Gastroesophageal sphincter (tissue), 4 donors: Measurements from ENCODE around the gene PAQR7. TPM values are rescaled to one million over a fixed set of nuclear protein-coding genes. Genes with fewer than 3 reads are reported as not detected.

Experiments
- ATAC-seq: fragments of 150-250 bp; one replicate; pipeline ENCODE4 v1.9.1; 2016; ENCODE audit warnings: mild to moderate bottlenecking, moderate library complexity
- H3K27ac ChIP-seq, 4 donors: fragments of 200-600 bp; sonication (generic) in 3 of 4; 1 replicate in 3 of 4; 2 replicates in 1 of 4; pipeline ENCODE4 v1.5.1; 2016 to 2019
- H3K27me3 ChIP-seq: fragments of 200-600 bp; sonication (generic); one replicate; pipeline ENCODE4 v1.5.1; 2019
- H3K36me3 ChIP-seq, 2 donors: fragments of 200-600 bp; sonication (generic); one replicate each; pipeline ENCODE4 v1.5.1; 2019; ENCODE audit warnings: control low read depth in 1 of 2
- H3K4me1 ChIP-seq, 3 donors: fragments of 200-600 bp; sonication (generic); 1 replicate in 2 of 3; 2 replicates in 1 of 3; pipeline ENCODE4 v1.5.1; 2016 to 2019; ENCODE audit warnings: control low read depth in 2 of 3
- H3K4me3 ChIP-seq, 2 donors: fragments of 200-600 bp; sonication (generic); one replicate each; pipeline ENCODE4 v1.5.1; 2019; ENCODE audit warnings: mild to moderate bottlenecking in 1 of 2, moderate library complexity in 1 of 2
- H3K9me3 ChIP-seq, 3 donors: fragments of 200-600 bp; sonication (generic); one replicate each; pipeline ENCODE4 v1.5.1; 2017 to 2019; ENCODE audit warnings: control low read depth in 2 of 3
- CTCF ChIP-seq, 4 experiments: fragments of 200-600 bp in 2 of 4; fragments of 450-650 bp in 2 of 4; sonication (generic) in 1 of 4; IDR thresholded peaks; one replicate each; pipeline ENCODE4 v1.5.1; 2017 to 2019; ENCODE audit warnings: antibody characterized with exemption in 4 of 4, mild to moderate bottlenecking in 2 of 4, moderate library complexity in 2 of 4
- EP300 ChIP-seq: sonication (generic); formaldehyde crosslinking; IDR thresholded peaks from one replicate; pipeline ENCODE4 v1.6.1; 2017; ENCODE audit warnings: antibody characterized with exemption, mild to moderate bottlenecking
- POLR2A ChIP-seq, 2 donors: fragments of 450-650 bp; IDR thresholded peaks; one replicate each; pipeline ENCODE4 v1.6.1; 2017; ENCODE audit warnings: antibody characterized with exemption in 2 of 2, mild to moderate bottlenecking in 2 of 2, moderate library complexity in 1 of 2
- POLR2AphosphoS5 ChIP-seq: sonication (generic); formaldehyde crosslinking; IDR thresholded peaks from one replicate; pipeline ENCODE4 v1.6.1; 2017; ENCODE audit warnings: antibody characterized with exemption
- WGBS, 2 donors: methylation state at CpG; one replicate each; pipeline ENCODE4 v1.1.5; 2018; ENCODE audit warnings: low coverage in 1 of 2; 5-methylcytosine and 5-hydroxymethylcytosine counted together
- total RNA-seq, 4 donors: library from RNA; depleted of rRNA; stranded (reverse); fragments of >200 nt; gene quantifications; one replicate each; pipeline ENCODE4 v1.1.0, GENCODE V29; 2016

Gene PAQR7
- total RNA-seq, 4 donors from 2014 or later: 6.5 to 13.7 (median 7.8) TPM

DNA sequence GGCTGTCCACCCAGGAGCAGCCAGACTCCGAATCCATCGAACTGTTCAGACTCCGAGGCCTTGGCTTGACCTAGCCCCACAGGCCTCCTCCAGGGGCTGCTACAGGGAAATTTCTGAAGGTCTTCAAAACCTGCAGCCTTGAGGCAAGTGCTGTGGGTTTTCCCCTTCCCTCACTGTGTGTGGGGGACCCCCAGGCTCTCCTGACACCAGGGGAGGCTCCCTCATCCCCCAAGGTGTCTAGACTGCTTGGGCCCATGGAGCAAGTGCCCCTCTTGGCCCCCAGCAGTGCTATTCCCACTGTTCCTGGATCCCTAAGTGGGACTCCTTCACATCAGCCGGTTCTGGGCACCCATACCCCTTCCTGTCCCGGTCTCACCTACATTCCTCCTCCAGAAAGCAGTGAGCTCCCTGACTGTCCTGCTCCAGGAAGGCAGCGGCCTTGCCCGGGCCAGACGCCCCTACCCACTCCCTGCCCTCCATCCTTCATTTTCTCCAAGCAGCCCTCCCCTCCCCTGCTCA lies 814 bp downstream of the PAQR7 start:
- peak overlapping the region in 3 of 4 donors; percentile 74 to 89 (median 86) for H3K27ac ChIP-seq
- 0 to 7% methylated on average over 1 to 3 of the region's 8 CpGs for WGBS, 2 donors
- peaks cover 0 to 57% (median 12%) of the 10 kb centered on the region in 3 donors for H3K4me1 ChIP-seq
- no peak for TF ChIP-seq CTCF (IDR thresholded peaks at IDR 0.05)
- TF ChIP-seq EP300: no peak
- no peak for TF ChIP-seq POLR2A (IDR thresholded peaks at IDR 0.05)
- TF ChIP-seq POLR2AphosphoS5: no peak
- no peaks in the 10 kb centered on the region for H3K27me3 ChIP-seq
- peaks cover 0 to 10% of the 10 kb centered on the region in 2 donors for H3K36me3 ChIP-seq
- H3K4me3 ChIP-seq: peak overlapping the region; percentile 44 to 70
- H3K9me3 ChIP-seq: no peaks in the 10 kb centered on the region
- peak; percentile 2 for ATAC-seq

- ATAC-seq: no peak
- H3K36me3 ChIP-seq: peaks cover 0 to 15% of the 10 kb centered on the region in 2 donors
- TF ChIP-seq EP300 (no peak), POLR2AphosphoS5 (no peak), POLR2A (IDR thresholded peaks at IDR 0.05) (no peak), CTCF (IDR thresholded peaks at IDR 0.05) (no peak)
- H3K27ac ChIP-seq: peak overlapping the region in 3 of 4 donors; percentile 74 to 89 (median 86)
- H3K27me3 ChIP-seq: no peaks in the 10 kb centered on the region
- peaks cover 0 to 57% (median 12%) of the 10 kb centered on the region in 3 donors for H3K4me1 ChIP-seq
- no peaks in the 10 kb centered on the region for H3K9me3 ChIP-seq
- H3K4me3 ChIP-seq: peak overlapping the region in 1 of 2 donors; percentile 70
- WGBS, 2 donors: 93% methylated on average over 3 of the region's 3 CpGs; no CpG with 5 or more reads in 1 of the 2 donors
Observed at GRCh38 chr1:25874209-25874608, 1.3 kb downstream of the PAQR7 start.

DNA sequence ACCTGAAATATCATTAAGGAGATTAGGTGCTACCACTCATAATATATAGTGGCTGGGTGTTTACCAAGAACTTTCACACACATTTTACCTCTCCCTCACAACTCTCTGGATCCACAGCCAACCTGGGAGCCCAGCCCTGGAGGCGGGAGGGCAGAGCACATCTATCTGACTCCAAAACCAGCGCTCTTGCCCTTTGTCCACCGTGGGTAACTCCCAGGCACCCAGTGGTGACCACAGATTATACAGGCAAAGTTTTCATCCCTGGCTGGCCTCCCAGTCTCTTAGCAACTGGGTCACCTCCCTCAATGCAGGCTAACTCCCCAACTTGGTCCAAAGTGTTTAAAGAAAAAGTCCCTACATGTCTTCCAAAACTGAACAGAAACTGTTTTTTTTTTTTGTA lies 2.4 kb downstream of the PAQR7 start:
- H3K27ac ChIP-seq: peak overlapping the region in 3 of 4 donors; percentile 9 to 39 (median 30)
- peaks cover 0 to 57% (median 12%) of the 10 kb centered on the region in 3 donors for H3K4me1 ChIP-seq
- H3K36me3 ChIP-seq: peaks cover 0 to 26% of the 10 kb centered on the region in 2 donors
- 54 to 80% methylated on average over 1 to 2 of the region's 3 CpGs for WGBS, 2 donors
- no peak overlapping the region for H3K4me3 ChIP-seq
- H3K9me3 ChIP-seq: no peaks in the 10 kb centered on the region
- TF ChIP-seq EP300: no peak
- no peak for TF ChIP-seq CTCF (IDR thresholded peaks at IDR 0.05)
- no peak for TF ChIP-seq POLR2AphosphoS5
- no peak for TF ChIP-seq POLR2A (IDR thresholded peaks at IDR 0.05)
- no peaks in the 10 kb centered on the region for H3K27me3 ChIP-seq
- no peak for ATAC-seq

GRCh38 chr1:25872713-25873112 lies 2.8 kb downstream of the PAQR7 start:
- TF ChIP-seq EP300: no peak
- no peak for TF ChIP-seq POLR2A (IDR thresholded peaks at IDR 0.05)
- no peak for TF ChIP-seq POLR2AphosphoS5
- TF ChIP-seq CTCF (IDR thresholded peaks at IDR 0.05): no peak
- Histone ChIP-seq H3K27ac (peak overlapping the region in 3 of 4 donors; percentile 9 to 39 (median 30)), H3K9me3 (no peaks in the 10 kb centered on the region), H3K36me3 (peaks cover 0 to 30% of the 10 kb centered on the region in 2 donors), H3K27me3 (no peaks in the 10 kb centered on the region), H3K4me1 (peaks cover 0 to 57% (median 12%) of the 10 kb centered on the region in 3 donors), H3K4me3 (no peak overlapping the region)
- ATAC-seq: no peak
- 40 to 59% methylated on average over 1 to 2 of the region's 2 CpGs for WGBS, 2 donors
